Liver (tissue), 9 donors: ENCODE measurements around the gene RFTN2. TPM values are rescaled to one million over a fixed set of nuclear protein-coding genes. Genes with fewer than 3 reads are reported as not detected.

ENCODE experiments used
- DNase-seq: peaks from one replicate; pipeline ENCODE4 v3.0.0-alpha.2; 2017; ENCODE audit warnings: low spot score
- H3K27ac ChIP-seq, 2 donors: one replicate each; pipeline ENCODE4 v1.7.0; 2013; ENCODE audit warnings: inconsistent platforms in 2 of 2, low read length in 2 of 2, control low read depth in 1 of 2, low read depth in 1 of 2, mild to moderate bottlenecking in 1 of 2
- H3K27me3 ChIP-seq, 4 donors: one replicate each; pipeline versions ENCODE4 v1.6.1 to v1.7.0; 2013; ENCODE audit warnings: low read length in 3 of 4, inconsistent platforms in 1 of 4, mild to moderate bottlenecking in 1 of 4, moderate library complexity in 1 of 4; ENCODE audit not compliant: control insufficient read depth in 4 of 4, insufficient read depth in 4 of 4
- H3K36me3 ChIP-seq, 4 donors: one replicate each; pipeline versions ENCODE4 v1.6.1 to v1.7.0; 2013; ENCODE audit warnings: low read length in 3 of 4, mild to moderate bottlenecking in 3 of 4, low read depth in 1 of 4, moderate library complexity in 1 of 4; ENCODE audit not compliant: control insufficient read depth in 4 of 4, insufficient read depth in 3 of 4
- H3K4me1 ChIP-seq, 4 donors: one replicate each; pipeline versions ENCODE4 v1.6.1 to v1.7.0; 2013; ENCODE audit warnings: low read length in 3 of 4, mild to moderate bottlenecking in 3 of 4, moderate library complexity in 1 of 4; ENCODE audit not compliant: control insufficient read depth in 4 of 4, insufficient read depth in 4 of 4
- H3K4me3 ChIP-seq, 3 donors: one replicate each; pipeline versions ENCODE4 v1.6.1 to v1.7.0; 2013; ENCODE audit warnings: low read length in 3 of 3, control low read depth in 1 of 3, low read depth in 1 of 3, mild to moderate bottlenecking in 1 of 3
- H3K9ac ChIP-seq, 2 donors: one replicate each; pipeline ENCODE4 v1.7.0; 2013; ENCODE audit warnings: low read length in 2 of 2, mild to moderate bottlenecking in 2 of 2, moderate library complexity in 2 of 2, control low read depth in 1 of 2, low read depth in 1 of 2
- H3K9me3 ChIP-seq, 4 donors: one replicate each; pipeline versions ENCODE4 v1.6.1 to v1.7.0; 2013; ENCODE audit warnings: low read length in 3 of 4; ENCODE audit not compliant: control insufficient read depth in 4 of 4
- ATF3 ChIP-seq: IDR thresholded peaks from 2 replicates; pipeline ENCODE4 v1.6.1; 2016; ENCODE audit warnings: antibody characterized with exemption
- CTCF ChIP-seq: fragments of 150-350 bp; IDR thresholded peaks from 2 replicates; pipeline ENCODE4 v1.5.1; 2017; ENCODE audit warnings: improper control_type of control experiment, low read depth, low read length; ENCODE audit not compliant: missing input control
- EGR1 ChIP-seq, 2 donors: IDR thresholded peaks; 2 replicates each; pipeline ENCODE4 v1.6.1; 2016 to 2018; ENCODE audit warnings: antibody characterized with exemption in 2 of 2, low read depth in 2 of 2
- FOXA2 ChIP-seq: IDR thresholded peaks from 2 replicates; pipeline ENCODE4 v1.6.1; 2016; ENCODE audit warnings: antibody characterized with exemption
- GABPA ChIP-seq, 2 donors: IDR thresholded peaks in 1 of 2; conservative IDR thresholded peaks in 1 of 2; 2 replicates each; pipeline ENCODE4 v1.6.1; 2016; ENCODE audit warnings: antibody characterized with exemption in 2 of 2, mild to moderate bottlenecking in 1 of 2, moderate library complexity in 1 of 2
- HNF4A ChIP-seq, 2 donors: conservative IDR thresholded peaks; 2 replicates each; pipeline ENCODE4 v1.6.1; 2016; ENCODE audit warnings: antibody characterized with exemption in 2 of 2, mild to moderate bottlenecking in 2 of 2
- HNF4G ChIP-seq: IDR thresholded peaks from 2 replicates; pipeline ENCODE4 v1.6.1; 2016; ENCODE audit warnings: antibody characterized with exemption
- JUND ChIP-seq, 2 donors: IDR thresholded peaks; 2 replicates each; pipeline ENCODE4 v1.6.1; 2016; ENCODE audit warnings: antibody characterized with exemption in 2 of 2
- MAX ChIP-seq: IDR thresholded peaks from 2 replicates; pipeline ENCODE4 v1.6.1; 2016; ENCODE audit warnings: antibody characterized with exemption
- NR2F2 ChIP-seq: IDR thresholded peaks from 2 replicates; pipeline ENCODE4 v1.6.1; 2016; ENCODE audit warnings: antibody characterized with exemption
- RAD21 ChIP-seq, 2 donors: IDR thresholded peaks; 2 replicates each; pipeline ENCODE4 v1.6.1; 2016; ENCODE audit warnings: antibody characterized with exemption in 2 of 2, mild to moderate bottlenecking in 2 of 2
- REST ChIP-seq: IDR thresholded peaks from 2 replicates; pipeline ENCODE4 v1.6.1; 2016; ENCODE audit warnings: antibody characterized with exemption, mild to moderate bottlenecking
- RXRA ChIP-seq, 2 donors: IDR thresholded peaks; 2 replicates each; pipeline ENCODE4 v1.6.1; 2017 to 2018; ENCODE audit warnings: antibody characterized with exemption in 2 of 2, mild to moderate bottlenecking in 1 of 2
- SP1 ChIP-seq: IDR thresholded peaks from 2 replicates; pipeline ENCODE4 v1.6.1; 2018; ENCODE audit warnings: antibody characterized with exemption, mild to moderate bottlenecking
- TAF1 ChIP-seq: conservative IDR thresholded peaks from 2 replicates; pipeline ENCODE4 v1.6.1; 2016; ENCODE audit warnings: antibody characterized with exemption, mild to moderate bottlenecking
- YY1 ChIP-seq: IDR thresholded peaks from 2 replicates; pipeline ENCODE4 v1.6.1; 2016; ENCODE audit warnings: antibody characterized with exemption, mild to moderate bottlenecking
- ZBTB33 ChIP-seq: IDR thresholded peaks from 2 replicates; pipeline ENCODE4 v1.6.1; 2016; ENCODE audit warnings: antibody characterized with exemption
- WGBS: extraction: QIAGEN DNeasy Blood & Tissue Kit; methylation state at CpG from one replicate; pipeline ENCODE4 v1.1.7; 2013; 5-methylcytosine and 5-hydroxymethylcytosine counted together
- polyA plus RNA-seq, 2 donors: library from polyadenylated mRNA; stranded (reverse) in 1 of 2; unstranded in 1 of 2; fragments of 200-250 nt in 1 of 2; fragments of >200 nt in 1 of 2; fragmentation: Nextera tagmentation in 1 of 2; extraction: Ambion mirVana in 1 of 2; gene quantifications; one replicate each; pipeline versions ENCODE4 v1.2.1 to v1.2.3, GENCODE V29; 2013 to 2015
- total RNA-seq, 2 donors: library from RNA; depleted of rRNA; stranded (reverse); fragments of >200 nt; gene quantifications; one replicate each; pipeline ENCODE4 v1.2.3, GENCODE V29; 2014
- donor health status: healthy.
- donor health status: healthy.
- donor health status: healthy.
- donor health status: healthy.
- donor health status: healthy.

Gene RFTN2
- total and polyA plus RNA-seq, 4 donors: 0.40 to 4.2 (median 1.2) TPM

- WGBS: 88% methylated on average over 1 of the region's 1 CpG
- no peaks in the 10 kb centered on the region for H3K9me3 ChIP-seq
- TF ChIP-seq JUND (IDR thresholded peaks at IDR 0.05): no peak
- no peak for TF ChIP-seq YY1
- TF ChIP-seq NR2F2: no peak
- no peak for TF ChIP-seq MAX
- TF ChIP-seq CTCF: no peak
- no peak for TF ChIP-seq REST
- TF ChIP-seq FOXA2: no peak
- no peak for TF ChIP-seq RAD21 (IDR thresholded peaks at IDR 0.05)
- TF ChIP-seq GABPA (IDR thresholded peaks at IDR 0.05 in 1 of 2, conservative IDR thresholded peaks at IDR 0.05 in 1 of 2): no peak
- TF ChIP-seq SP1: no peak
- no peak for TF ChIP-seq RXRA (IDR thresholded peaks at IDR 0.05)
- no peak for TF ChIP-seq HNF4G
- no peak for TF ChIP-seq EGR1 (IDR thresholded peaks at IDR 0.05; ENCODE audit: low read depth in 2 of 2)
- TF ChIP-seq ATF3: no peak
- no peak for TF ChIP-seq HNF4A (conservative IDR thresholded peaks at IDR 0.05)
- no peak for TF ChIP-seq TAF1
- H3K4me1 ChIP-seq: no peaks in the 10 kb centered on the region
- no peak overlapping the region for H3K27ac ChIP-seq
- H3K4me3 ChIP-seq: no peak overlapping the region
- H3K9ac ChIP-seq: no peak overlapping the region
- H3K36me3 ChIP-seq: no peaks in the 10 kb centered on the region
- no peak for DNase-seq
- no peaks in the 10 kb centered on the region for H3K27me3 ChIP-seq
These were observed 55.3 kb downstream of the RFTN2 start for GRCh38 chr2:197620133-197620532.

GRCh38 chr2:197615016-197615652 is 60.3 kb downstream of the RFTN2 start:
- no peak overlapping the region for H3K27ac ChIP-seq
- DNase-seq: no peak
- no peaks in the 10 kb centered on the region for H3K27me3 ChIP-seq
- H3K9me3 ChIP-seq: no peaks in the 10 kb centered on the region
- H3K36me3 ChIP-seq: no peaks in the 10 kb centered on the region
- no peak for TF ChIP-seq RXRA (IDR thresholded peaks at IDR 0.05)
- peak; percentile 86 to 88 for TF ChIP-seq RAD21 (IDR thresholded peaks at IDR 0.05)
- TF ChIP-seq HNF4G: no peak
- no peak for TF ChIP-seq JUND (IDR thresholded peaks at IDR 0.05)
- TF ChIP-seq YY1: peak; percentile 24
- no peak for TF ChIP-seq ATF3
- no peak for TF ChIP-seq ZBTB33
- no peak for TF ChIP-seq NR2F2
- TF ChIP-seq TAF1: no peak
- TF ChIP-seq EGR1 (IDR thresholded peaks at IDR 0.05; ENCODE audit: low read depth in 2 of 2): no peak
- TF ChIP-seq HNF4A (conservative IDR thresholded peaks at IDR 0.05): peak in 1 of 2 donors; percentile 20
- peak; percentile 45 for TF ChIP-seq CTCF
- 84% methylated on average over 4 of the region's 4 CpGs for WGBS
- no peak overlapping the region for H3K4me3 ChIP-seq
- H3K4me1 ChIP-seq: peaks cover 0 to 5% (median 4%) of the 10 kb centered on the region in 4 donors
- H3K9ac ChIP-seq: no peak overlapping the region
